ENCODE results near the gene SLC2A5.

Gene SLC2A5

Small RNA genes lying within 50 kb of the gene (small RNA-seq; reads per million reads assigned to genes)
- gene RF00424 = 0 reads per million in 2 experiments
